CD4-positive, alpha-beta T cell treated with Interleukin-10 for 1 hour (primary cell): ENCODE measurements around the gene PRR33.
"Not testable (repeated sequence)": the region's sequence is repeated elsewhere in the genome, so short reads cannot be mapped to it uniquely, and the experiment has no call there.

Source experiments
- DNase-seq: peaks from one replicate; pipeline ENCODE4 v3.0.0-alpha.2; 2020

The PRR33 gene

GRCh38 chr11:1888811-1889210, 2.9 kb downstream of the PRR33 start:
- DNase-seq: no peak

GRCh38 chr11:1888347-1888753, 3.3 kb downstream of the PRR33 start:
- no peak for DNase-seq

GRCh38 chr11:1887451-1888346, 4.0 kb downstream of the PRR33 start:
- DNase-seq: no peak

- DNase-seq: not testable (repeated sequence)
Measured at GRCh38 chr11:1886551-1886950, 5.1 kb downstream of the PRR33 start.

- no peak for DNase-seq
Measured at GRCh38 chr11:1884303-1884700, 7.4 kb downstream of the PRR33 start.

GRCh38 chr11:1883346-1884302, 8.1 kb downstream of the PRR33 start:
- no peak for DNase-seq

- peak; percentile 81 for DNase-seq
Measured at GRCh38 chr11:1882265-1883238, 9.1 kb downstream of the PRR33 start.

GRCh38 chr11:1881442-1882264, 10.0 kb downstream of the PRR33 start:
- no peak for DNase-seq

GRCh38 chr11:1880746-1881441, 10.8 kb downstream of the PRR33 start:
- DNase-seq: no peak

GRCh38 chr11:1879941-1880720, 11.6 kb downstream of the PRR33 start:
- no peak for DNase-seq

- DNase-seq: no peak
Measured at GRCh38 chr11:1879342-1879940, 12.3 kb downstream of the PRR33 start.

- DNase-seq: no peak
Measured at GRCh38 chr11:1878137-1879031, 13.3 kb downstream of the PRR33 start.

GRCh38 chr11:1877211-1878136, 14.2 kb downstream of the PRR33 start:
- DNase-seq: no peak

GRCh38 chr11:1876361-1877063, 15.2 kb downstream of the PRR33 start:
- DNase-seq: no peak

- not testable (repeated sequence) for DNase-seq
Measured at GRCh38 chr11:1875851-1876301, 15.8 kb downstream of the PRR33 start.

GRCh38 chr11:1875093-1875850, 16.4 kb downstream of the PRR33 start:
- DNase-seq: no peak
